Measurements from ENCODE around the gene IP6K2.

IP6K2 gene

GRCh38 chr3:48702320-48702920 is 14.6 kb downstream of the IP6K2 start:
- no peaks in the 10 kb centered on the region for H3K27me3 Mint-ChIP-seq
- peaks cover 0 to 5% of the 10 kb centered on the region in 2 donors for H3K9me3 Mint-ChIP-seq
- DNase-seq: no peak
- no peak overlapping the region for H3K4me3 Mint-ChIP-seq
- H3K27ac Mint-ChIP-seq: peak overlapping the region in 1 of 2 donors; percentile 14
- H3K4me1 Mint-ChIP-seq: peaks cover 30% of the 10 kb centered on the region
- no peak for ATAC-seq

GRCh38 chr3:48700731-48701405 is 16.2 kb downstream of the IP6K2 start:
- H3K4me1 Mint-ChIP-seq: peaks cover 20% of the 10 kb centered on the region
- peaks cover 0 to 5% of the 10 kb centered on the region in 2 donors for H3K9me3 Mint-ChIP-seq
- DNase-seq: no peak
- no peak overlapping the region for H3K4me3 Mint-ChIP-seq
- no peaks in the 10 kb centered on the region for H3K27me3 Mint-ChIP-seq
- H3K27ac Mint-ChIP-seq: peak overlapping the region in 1 of 2 donors; percentile 27
- ATAC-seq: no peak

- H3K9me3 Mint-ChIP-seq: peaks cover 0 to 5% of the 10 kb centered on the region in 2 donors
- no peak for DNase-seq
- no peak for ATAC-seq
- H3K4me3 Mint-ChIP-seq: no peak overlapping the region
- H3K27ac Mint-ChIP-seq: no peak overlapping the region
- no peaks in the 10 kb centered on the region for H3K27me3 Mint-ChIP-seq
- peaks cover 22% of the 10 kb centered on the region for H3K4me1 Mint-ChIP-seq
Observed at GRCh38 chr3:48698891-48699290, 18.1 kb downstream of the IP6K2 start.

GRCh38 chr3:48697952-48698351 is 19.1 kb downstream of the IP6K2 start:
- ATAC-seq (peak; percentile 35), DNase-seq (no peak)
- H3K4me3 Mint-ChIP-seq: no peak overlapping the region
- H3K9me3 Mint-ChIP-seq: peaks cover 0 to 5% of the 10 kb centered on the region in 2 donors
- peaks cover 19% of the 10 kb centered on the region for H3K4me1 Mint-ChIP-seq
- no peaks in the 10 kb centered on the region for H3K27me3 Mint-ChIP-seq
- no peak overlapping the region for H3K27ac Mint-ChIP-seq

- H3K4me3 Mint-ChIP-seq: no peak overlapping the region
- no peak overlapping the region for H3K27ac Mint-ChIP-seq
- H3K9me3 Mint-ChIP-seq: no peaks in the 10 kb centered on the region
- DNase-seq: no peak
- no peaks in the 10 kb centered on the region for H3K27me3 Mint-ChIP-seq
- ATAC-seq: no peak
- H3K4me1 Mint-ChIP-seq: peaks cover 11% of the 10 kb centered on the region
Observed at GRCh38 chr3:48696601-48697000, 20.4 kb downstream of the IP6K2 start.

GRCh38 chr3:48696156-48696555 is 20.9 kb downstream of the IP6K2 start:
- no peak for ATAC-seq
- no peak for DNase-seq
- no peak overlapping the region for H3K27ac Mint-ChIP-seq
- H3K9me3 Mint-ChIP-seq: no peaks in the 10 kb centered on the region
- no peak overlapping the region for H3K4me3 Mint-ChIP-seq
- H3K27me3 Mint-ChIP-seq: no peaks in the 10 kb centered on the region
- H3K4me1 Mint-ChIP-seq: peaks cover 11% of the 10 kb centered on the region

GRCh38 chr3:48695393-48695753 is 21.6 kb downstream of the IP6K2 start:
- Mint-ChIP-seq H3K27ac (peak overlapping the region in 1 of 2 donors; percentile 57), H3K4me3 (no peak overlapping the region), H3K4me1 (peaks cover 11% of the 10 kb centered on the region), H3K27me3 (no peaks in the 10 kb centered on the region), H3K9me3 (no peaks in the 10 kb centered on the region)
- DNase-seq: no peak
- ATAC-seq: no peak

GRCh38 chr3:48694610-48695392 is 22.2 kb downstream of the IP6K2 start:
- ATAC-seq: no peak

GRCh38 chr3:48693826-48694225 is 23.2 kb downstream of the IP6K2 start:
- ATAC-seq (no peak), DNase-seq (no peak)
- Mint-ChIP-seq H3K4me1 (peaks cover 11% of the 10 kb centered on the region), H3K27ac (peak overlapping the region in 1 of 2 donors; percentile 59), H3K27me3 (no peaks in the 10 kb centered on the region), H3K4me3 (no peak overlapping the region), H3K9me3 (no peaks in the 10 kb centered on the region)

More at GRCh38 chr3:48694610-48695392, 22.2 kb downstream of the IP6K2 start:
- H3K4me1 Mint-ChIP-seq: peaks cover 11% of the 10 kb centered on the region
- no peak for DNase-seq
- H3K27me3 Mint-ChIP-seq: no peaks in the 10 kb centered on the region
- no peak overlapping the region for H3K4me3 Mint-ChIP-seq
- no peaks in the 10 kb centered on the region for H3K9me3 Mint-ChIP-seq
- no peak overlapping the region for H3K27ac Mint-ChIP-seq

- no peaks in the 10 kb centered on the region for H3K9me3 Mint-ChIP-seq
- H3K4me1 Mint-ChIP-seq: peaks cover 11% of the 10 kb centered on the region
- no peaks in the 10 kb centered on the region for H3K27me3 Mint-ChIP-seq
- H3K27ac Mint-ChIP-seq: peak overlapping the region in 1 of 2 donors; percentile 27
- ATAC-seq (no peak), DNase-seq (no peak)
- H3K4me3 Mint-ChIP-seq: no peak overlapping the region
Observed at GRCh38 chr3:48692551-48692950, 24.5 kb downstream of the IP6K2 start.

- Mint-ChIP-seq H3K4me1 (peaks cover 19% of the 10 kb centered on the region), H3K27ac (peak overlapping the region in 1 of 2 donors; percentile 83), H3K27me3 (no peaks in the 10 kb centered on the region), H3K9me3 (no peaks in the 10 kb centered on the region), H3K4me3 (no peak overlapping the region)
- ATAC-seq (no peak), DNase-seq (no peak)
Observed at GRCh38 chr3:48690846-48691458, 26.1 kb downstream of the IP6K2 start.

GRCh38 chr3:48689384-48689783 is 27.6 kb downstream of the IP6K2 start:
- H3K9me3 Mint-ChIP-seq: no peaks in the 10 kb centered on the region
- H3K4me3 Mint-ChIP-seq: no peak overlapping the region
- H3K27ac Mint-ChIP-seq: no peak overlapping the region
- peaks cover 17% of the 10 kb centered on the region for H3K4me1 Mint-ChIP-seq
- DNase-seq: no peak
- ATAC-seq: no peak
- H3K27me3 Mint-ChIP-seq: no peaks in the 10 kb centered on the region

- Mint-ChIP-seq H3K4me1 (peaks cover 24% of the 10 kb centered on the region), H3K27me3 (no peaks in the 10 kb centered on the region), H3K27ac (no peak overlapping the region), H3K4me3 (no peak overlapping the region), H3K9me3 (no peaks in the 10 kb centered on the region)
- ATAC-seq: no peak
- DNase-seq: no peak
Observed at GRCh38 chr3:48688737-48689075, 28.3 kb downstream of the IP6K2 start.

GRCh38 chr3:48688032-48688736 is 28.8 kb downstream of the IP6K2 start:
- DNase-seq (no peak), ATAC-seq (no peak)
- no peaks in the 10 kb centered on the region for H3K9me3 Mint-ChIP-seq
- no peaks in the 10 kb centered on the region for H3K27me3 Mint-ChIP-seq
- H3K4me1 Mint-ChIP-seq: peaks cover 29% of the 10 kb centered on the region
- H3K4me3 Mint-ChIP-seq: no peak overlapping the region
- H3K27ac Mint-ChIP-seq: peak overlapping the region in 1 of 2 donors; percentile 96

GRCh38 chr3:48687220-48687678 is 29.8 kb downstream of the IP6K2 start:
- no peak for ATAC-seq
- Mint-ChIP-seq H3K4me3 (no peak overlapping the region), H3K9me3 (no peaks in the 10 kb centered on the region), H3K27me3 (no peaks in the 10 kb centered on the region), H3K4me1 (peaks cover 29% of the 10 kb centered on the region), H3K27ac (no peak overlapping the region)
- DNase-seq: no peak
